GM20000 (cell line): ENCODE data around the gene NOXA1.
A peak's percentile ranks its signal among the peaks of the same experiment; 100 is the strongest.

Experiments
- DNase-seq: peaks from one replicate; pipeline ENCODE4 v3.0.0; 2012; ENCODE audit warnings: low spot score
- CTCF ChIP-seq: IDR thresholded peaks from 2 replicates; pipeline ENCODE4 v1.5.1; 2012; ENCODE audit warnings: mild to moderate bottlenecking, control low read depth; ENCODE audit errors: extremely low read depth, missing control alignments

Gene NOXA1

GRCh38 chr9:137457406-137458193, 34.4 kb downstream of the NOXA1 start:
- TF ChIP-seq CTCF = no peak
- no peak for DNase-seq

GRCh38 chr9:137458194-137459151, 35.3 kb downstream of the NOXA1 start:
- no peak for DNase-seq

GRCh38 chr9:137459152-137459600, 36.0 kb downstream of the NOXA1 start, which contains the start of gene NSMF:
Gene NSMF (minus strand): TSS chr9:137459334. CDS start chr9:137459102, 232 bp downstream.
- DNase-seq = peak; percentile 100
- no peak for TF ChIP-seq CTCF

More at GRCh38 chr9:137458194-137459151, 35.3 kb downstream of the NOXA1 start:
- no peak for TF ChIP-seq CTCF

GRCh38 chr9:137459601-137460362, 36.6 kb downstream of the NOXA1 start:
- peak; percentile 39 for DNase-seq
- no peak for TF ChIP-seq CTCF

GRCh38 chr9:137460363-137461315, 37.4 kb downstream of the NOXA1 start:
- no peak for DNase-seq
- TF ChIP-seq CTCF = no peak

- no peak for DNase-seq
- TF ChIP-seq CTCF = no peak
Observed at GRCh38 chr9:137461316-137461662, 38.1 kb downstream of the NOXA1 start.
